ENCODE data around the gene INPP4A. TPM values are rescaled to one million over a fixed set of nuclear protein-coding genes. Genes with fewer than 3 reads are reported as not detected.

Gene INPP4A
- total and polyA plus RNA-seq, 8 donors, result 1.5 to 65.3 (median 12.2) TPM

DNA sequence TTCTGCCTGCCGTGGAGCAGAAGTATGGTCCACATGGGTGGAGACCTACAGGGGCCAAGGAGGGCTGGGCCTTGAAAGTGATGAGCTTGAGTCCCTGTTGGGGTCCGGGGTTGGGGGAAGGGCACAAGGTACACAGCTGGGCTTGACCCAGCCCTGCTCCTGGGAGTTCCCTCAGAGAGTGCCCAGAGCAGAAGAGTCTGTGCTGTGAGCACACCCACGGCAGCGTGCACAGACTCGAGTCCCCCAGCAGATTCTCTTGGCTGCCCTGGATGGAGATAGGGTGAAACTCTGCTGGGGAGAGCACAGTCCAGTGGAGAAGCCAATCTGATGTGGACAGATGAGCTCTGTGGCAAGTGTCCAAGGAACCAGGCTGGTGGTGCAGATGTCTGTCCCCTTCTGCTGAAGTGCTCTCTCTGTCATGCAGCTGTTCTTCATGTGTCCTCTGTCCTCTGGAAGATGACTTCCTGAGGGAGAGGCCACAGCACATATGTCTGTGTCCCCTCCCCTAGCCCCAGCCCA lies 27.5 kb downstream of the INPP4A start:
- no peak overlapping the region for H3K4me3 ChIP-seq
- no peak for TF ChIP-seq EP300 (IDR thresholded peaks at IDR 0.05)
- TF ChIP-seq POLR2A (IDR thresholded peaks at IDR 0.05), result no peak
- TF ChIP-seq, protein P1, sequence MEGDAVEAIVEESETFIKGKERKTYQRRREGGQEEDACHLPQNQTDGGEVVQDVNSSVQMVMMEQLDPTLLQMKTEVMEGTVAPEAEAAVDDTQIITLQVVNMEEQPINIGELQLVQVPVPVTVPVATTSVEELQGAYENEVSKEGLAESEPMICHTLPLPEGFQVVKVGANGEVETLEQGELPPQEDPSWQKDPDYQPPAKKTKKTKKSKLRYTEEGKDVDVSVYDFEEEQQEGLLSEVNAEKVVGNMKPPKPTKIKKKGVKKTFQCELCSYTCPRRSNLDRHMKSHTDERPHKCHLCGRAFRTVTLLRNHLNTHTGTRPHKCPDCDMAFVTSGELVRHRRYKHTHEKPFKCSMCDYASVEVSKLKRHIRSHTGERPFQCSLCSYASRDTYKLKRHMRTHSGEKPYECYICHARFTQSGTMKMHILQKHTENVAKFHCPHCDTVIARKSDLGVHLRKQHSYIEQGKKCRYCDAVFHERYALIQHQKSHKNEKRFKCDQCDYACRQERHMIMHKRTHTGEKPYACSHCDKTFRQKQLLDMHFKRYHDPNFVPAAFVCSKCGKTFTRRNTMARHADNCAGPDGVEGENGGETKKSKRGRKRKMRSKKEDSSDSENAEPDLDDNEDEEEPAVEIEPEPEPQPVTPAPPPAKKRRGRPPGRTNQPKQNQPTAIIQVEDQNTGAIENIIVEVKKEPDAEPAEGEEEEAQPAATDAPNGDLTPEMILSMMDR (IDR thresholded peaks at IDR 0.05), result no peak
- no peak for TF ChIP-seq POLR2AphosphoS5 (IDR thresholded peaks at IDR 0.05)
- WGBS, 5 donors, result 81 to 95% (median 90%) methylated on average over 3 to 5 of the region's 5 CpGs
- H3K36me3 ChIP-seq, result peaks cover 0 to 5% (median 0%) of the 10 kb centered on the region in 4 donors
- H3K27me3 ChIP-seq, result no peaks in the 10 kb centered on the region
- H3K4me1 ChIP-seq, result peaks cover 17 to 73% (median 43%) of the 10 kb centered on the region in 4 donors
- no peak overlapping the region for H3K27ac ChIP-seq
- DNase-seq, result peak in 1 of 2 donors; percentile 17
- intact Hi-C loops (cut with DNase I; ENCODE audit: low total_unique reads), result no loop called here
- H3K9me3 ChIP-seq, result no peaks in the 10 kb centered on the region

DNA sequence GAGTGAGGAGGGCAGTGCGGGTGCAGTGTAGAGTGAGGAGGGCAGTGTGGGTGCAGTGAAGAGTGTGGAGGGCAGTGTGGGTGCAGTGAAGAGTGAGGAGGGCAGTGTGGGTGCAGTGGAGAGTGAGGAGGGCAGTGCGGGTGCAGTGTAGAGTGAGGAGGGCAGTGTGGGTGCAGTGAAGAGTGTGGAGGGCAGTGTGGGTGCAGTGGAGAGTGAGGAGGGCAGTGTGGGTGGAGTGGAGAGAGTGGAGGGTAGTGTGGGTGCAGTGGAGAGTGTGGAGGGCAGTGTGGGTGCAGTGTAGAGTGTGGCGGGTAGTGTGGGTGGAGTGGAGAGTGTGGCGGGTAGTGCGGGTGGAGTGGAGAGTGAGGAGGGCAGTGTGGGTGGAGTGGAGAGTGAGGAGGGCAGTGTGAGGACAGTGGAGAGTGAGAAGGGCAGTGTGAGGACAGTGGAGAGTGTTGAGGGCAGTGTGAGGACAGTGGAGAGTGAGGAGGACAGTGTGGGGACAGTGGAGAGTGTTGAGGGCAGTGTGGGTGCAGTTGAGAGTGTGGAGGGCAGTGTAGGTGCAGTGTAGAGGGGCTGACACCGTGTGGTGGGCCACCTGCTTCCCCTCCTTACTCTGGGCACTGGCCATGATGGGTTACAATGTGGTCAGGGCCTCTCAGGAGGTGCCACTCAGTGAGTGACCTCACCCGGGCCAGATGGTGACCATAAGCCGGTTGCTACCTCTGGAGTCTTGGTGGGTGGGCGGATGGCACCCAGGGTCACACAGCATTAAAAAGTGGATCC lies 28.5 kb downstream of the INPP4A start:
- no peaks in the 10 kb centered on the region for H3K27me3 ChIP-seq
- H3K36me3 ChIP-seq, result peaks cover 0 to 5% (median 0%) of the 10 kb centered on the region in 4 donors
- intact Hi-C loops (cut with DNase I; ENCODE audit: low total_unique reads), result no loop called here
- peaks cover 17 to 75% (median 48%) of the 10 kb centered on the region in 4 donors for H3K4me1 ChIP-seq
- WGBS, 5 donors, result 85 to 87% (median 86%) methylated on average over 9 of the region's 9 CpGs
- peak overlapping the region in 1 of 5 donors; percentile 35 for H3K27ac ChIP-seq
- H3K4me3 ChIP-seq, result no peak overlapping the region
- no peaks in the 10 kb centered on the region for H3K9me3 ChIP-seq
- no peak for DNase-seq
- TF ChIP-seq EP300 (IDR thresholded peaks at IDR 0.05) (no peak), POLR2AphosphoS5 (IDR thresholded peaks at IDR 0.05) (no peak), POLR2A (IDR thresholded peaks at IDR 0.05) (no peak)
- TF ChIP-seq, protein P1 (IDR thresholded peaks at IDR 0.05), result no peak

DNA sequence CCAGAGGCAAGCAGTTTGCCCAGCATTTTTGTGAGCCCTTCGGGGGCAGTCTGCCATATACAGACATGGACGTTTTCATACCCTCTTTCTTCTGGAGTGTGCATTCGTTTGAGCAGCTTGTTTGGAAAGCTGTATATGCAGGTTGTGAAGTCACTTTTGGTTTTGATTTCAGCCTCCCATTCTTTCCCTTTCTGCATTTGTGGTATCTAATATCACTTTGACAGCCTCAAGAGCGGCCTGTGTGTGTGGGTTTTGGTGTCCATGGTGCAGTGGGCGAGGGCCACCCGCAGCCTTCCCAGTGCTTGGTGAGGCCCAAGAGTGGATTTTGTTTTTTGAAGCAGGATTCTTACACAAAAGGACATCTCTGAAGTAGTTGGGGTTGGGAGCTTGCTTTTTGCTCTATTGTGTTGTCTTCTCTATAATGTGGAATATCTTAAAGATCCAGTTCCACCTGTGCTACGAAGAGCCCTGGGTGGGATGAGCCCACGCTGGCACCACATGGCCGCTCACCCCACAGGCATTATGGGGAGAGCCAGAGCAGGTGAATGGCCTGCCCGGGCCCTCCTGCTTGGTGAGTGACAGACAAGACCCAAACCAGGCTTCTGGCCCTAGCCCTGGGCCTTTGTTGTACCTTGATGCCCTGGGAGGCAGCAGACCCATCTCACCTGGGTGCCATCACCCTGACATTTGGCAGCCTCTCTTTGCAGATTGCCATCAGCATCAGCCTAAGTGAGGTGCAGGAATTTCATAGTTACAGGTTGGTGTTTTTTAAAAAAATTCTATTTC lies 29.5 kb downstream of the INPP4A start:
- no peaks in the 10 kb centered on the region for H3K27me3 ChIP-seq
- peaks cover 0 to 5% (median 0%) of the 10 kb centered on the region in 4 donors for H3K36me3 ChIP-seq
- H3K9me3 ChIP-seq, result no peaks in the 10 kb centered on the region
- peak in 1 of 2 donors; percentile 24 for DNase-seq
- peak overlapping the region in 1 of 5 donors; percentile 35 for H3K27ac ChIP-seq
- WGBS, 5 donors, result 73 to 78% (median 76%) methylated on average over 10 of the region's 10 CpGs
- H3K4me1 ChIP-seq, result peaks cover 17 to 82% (median 57%) of the 10 kb centered on the region in 4 donors
- H3K4me3 ChIP-seq, result no peak overlapping the region
- TF ChIP-seq POLR2AphosphoS5 (IDR thresholded peaks at IDR 0.05), result no peak
- TF ChIP-seq, protein P1 (IDR thresholded peaks at IDR 0.05), result no peak
- TF ChIP-seq EP300 (IDR thresholded peaks at IDR 0.05), result no peak
- no peak for TF ChIP-seq POLR2A (IDR thresholded peaks at IDR 0.05)
- intact Hi-C loops (cut with DNase I; ENCODE audit: low total_unique reads), result no loop called here

DNA sequence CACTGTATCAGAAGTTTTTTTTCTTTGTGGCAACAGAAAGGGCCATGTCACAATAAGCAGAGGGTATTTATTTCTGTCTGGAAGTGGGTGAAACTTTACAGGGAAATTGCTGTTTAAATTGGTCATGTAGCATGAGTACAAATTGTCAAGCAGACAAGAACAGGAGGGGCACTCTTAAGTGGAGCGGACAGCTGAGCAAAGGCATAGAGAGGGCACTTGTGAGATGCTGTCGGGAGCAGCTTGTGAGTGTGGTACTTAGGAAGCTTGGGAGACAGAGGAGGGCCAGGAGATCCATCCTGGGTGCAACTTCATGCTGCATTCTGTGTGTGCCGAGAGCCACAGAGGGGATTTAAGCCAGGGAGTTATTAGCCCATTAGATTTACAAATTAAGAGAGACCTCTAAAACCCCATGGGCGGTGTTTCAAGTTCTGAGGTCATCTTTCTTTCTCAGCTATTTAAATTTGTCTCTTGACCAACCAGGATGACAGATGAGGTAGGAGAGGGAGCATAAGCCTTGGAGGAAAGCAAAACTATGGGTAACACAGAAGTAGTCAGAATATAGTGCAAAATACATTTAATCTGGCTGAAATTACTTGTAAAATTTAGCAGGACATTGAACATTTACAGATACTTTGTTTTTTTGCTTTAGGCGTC lies 30.4 kb downstream of the INPP4A start:
- Histone ChIP-seq H3K9me3 (no peaks in the 10 kb centered on the region), H3K4me3 (no peak overlapping the region), H3K27ac (no peak overlapping the region), H3K4me1 (peaks cover 26 to 88% (median 65%) of the 10 kb centered on the region in 4 donors), H3K36me3 (peaks cover 0 to 3% (median 0%) of the 10 kb centered on the region in 4 donors), H3K27me3 (no peaks in the 10 kb centered on the region)
- 83 to 86% (median 84%) methylated on average over 5 of the region's 5 CpGs for WGBS, 5 donors
- intact Hi-C loops (cut with DNase I; ENCODE audit: low total_unique reads), result no loop called here
- no peak for DNase-seq
- TF ChIP-seq POLR2AphosphoS5 (IDR thresholded peaks at IDR 0.05) (no peak), POLR2A (IDR thresholded peaks at IDR 0.05) (no peak), EP300 (IDR thresholded peaks at IDR 0.05) (no peak)
- TF ChIP-seq, protein P1 (IDR thresholded peaks at IDR 0.05), result no peak
